B cell (primary cell): Measurements from ENCODE around the gene UBR7. TPM values are rescaled to one million over a fixed set of nuclear protein-coding genes. Genes with fewer than 3 reads are reported as not detected.
"Not testable (repeated sequence)": the region's sequence is repeated elsewhere in the genome, so short reads cannot be mapped to it uniquely, and the experiment has no call there.

Experiments used
- ATAC-seq: fragments of 200-7000 bp; cut with Tn5 transposase; one replicate; pipeline ENCODE4 v1.10.0; 2021; ENCODE audit warnings: low read depth, mild to moderate bottlenecking, moderate number of reproducible peaks, moderate library complexity
- CTCF ChIA-PET: fragments of 350-600 bp; sonication (Branson Sonifier 250); formaldehyde crosslinking; loops from one replicate; lab custom pipeline; 2021; ENCODE audit warnings: antibody characterized with exemption, inconsistent platforms; lab: Charles Lee
- POLR2A ChIA-PET: fragments of 350-600 bp; sonication (Branson Sonifier 250); formaldehyde crosslinking; loops from one replicate; lab custom pipeline; 2021; ENCODE audit warnings: antibody characterized with exemption; lab: Charles Lee
- DNase-seq: peaks from one replicate; pipeline ENCODE4 v3.0.0; 2013
- H2AFZ ChIP-seq: 2 replicates; pipeline ENCODE4 v1.6.1; 2012; ENCODE audit warnings: mild to moderate bottlenecking, low read depth, low read length; ENCODE audit not compliant: insufficient read depth, poor library complexity, severe bottlenecking
- H3K27ac ChIP-seq, 2 donors: 1 replicate in 1 of 2; 2 replicates in 1 of 2; pipeline ENCODE4 v1.5.1; 2012 to 2013; ENCODE audit warnings: low read length in 2 of 2, mild to moderate bottlenecking in 2 of 2, moderate library complexity in 1 of 2
- H3K27me3 ChIP-seq, 4 experiments: fragments of 200-600 bp in 1 of 4; sonication (generic) in 1 of 4; replicated peaks in 1 of 4; 1 replicate in 2 of 4; 2 replicates in 2 of 4; pipeline versions ENCODE4 v1.6.1 to v1.7.0; 2013 to 2016; ENCODE audit warnings: low read length in 3 of 4, mild to moderate bottlenecking in 2 of 4, mixed read lengths in 1 of 4, moderate library complexity in 1 of 4; ENCODE audit not compliant: insufficient read depth in 4 of 4, control insufficient read depth in 3 of 4; ENCODE audit errors: control extremely low read depth in 1 of 4
- H3K36me3 ChIP-seq, 2 experiments: replicated peaks in 1 of 2; 1 replicate in 1 of 2; 2 replicates in 1 of 2; pipeline versions ENCODE4 v1.6.1 to v1.7.1; 2013; ENCODE audit warnings: low read length in 1 of 2; ENCODE audit not compliant: insufficient read depth in 2 of 2, control insufficient read depth in 1 of 2; ENCODE audit errors: control extremely low read depth in 1 of 2, extremely low read depth in 1 of 2
- H3K4me1 ChIP-seq, 2 donors: fragments of 200-600 bp in 1 of 2; sonication (generic) in 1 of 2; 1 replicate in 1 of 2; 2 replicates in 1 of 2; pipeline versions ENCODE4 v1.5.1 to v1.6.1; 2013 to 2017; ENCODE audit warnings: low read length in 2 of 2; ENCODE audit not compliant: control insufficient read depth in 2 of 2, insufficient read depth in 2 of 2
- H3K4me2 ChIP-seq: replicated peaks from 2 replicates; pipeline ENCODE3; 2012; ENCODE audit warnings: mild to moderate bottlenecking, low read depth, low read length; ENCODE audit not compliant: poor library complexity, severe bottlenecking
- H3K4me3 ChIP-seq, 5 experiments: fragments of 200-600 bp in 1 of 5; sonication (generic) in 1 of 5; 1 replicate in 3 of 5; 2 replicates in 2 of 5; pipeline versions ENCODE4 v1.5.1 to v1.7.0; 2011 to 2016; ENCODE audit warnings: low read length in 4 of 5, mild to moderate bottlenecking in 4 of 5, low read depth in 2 of 5, control low read depth in 1 of 5, moderate library complexity in 1 of 5; ENCODE audit not compliant: insufficient read depth in 1 of 5; ENCODE audit errors: control extremely low read depth in 1 of 5, extremely low read depth in 1 of 5
- H3K79me2 ChIP-seq: fragments of 200-600 bp; sonication (generic); one replicate; pipeline ENCODE4 v1.6.0; 2016; ENCODE audit warnings: low read length; ENCODE audit not compliant: control insufficient read depth, insufficient read depth
- H3K9ac ChIP-seq: fragments of 200-600 bp; sonication (generic); 2 replicates; pipeline ENCODE4 v1.6.1; 2017; ENCODE audit warnings: mild to moderate bottlenecking, low read length, moderate library complexity
- H3K9me3 ChIP-seq, 3 donors: one replicate each; pipeline versions ENCODE4 v1.6.1 to v1.7.1; 2013; ENCODE audit warnings: low read length in 2 of 3; ENCODE audit not compliant: control insufficient read depth in 2 of 3, insufficient read depth in 1 of 3; ENCODE audit errors: control extremely low read depth in 1 of 3
- H4K20me1 ChIP-seq: 2 replicates; pipeline ENCODE4 v1.6.0; 2012; ENCODE audit warnings: mild to moderate bottlenecking, low read length; ENCODE audit not compliant: insufficient read depth, control insufficient read depth, poor library complexity, severe bottlenecking
- H3K27ac Mint-ChIP-seq: one replicate; pipeline ENCODE4 v1.8.0; 2021; ENCODE audit warnings: mixed read lengths
- H3K27me3 Mint-ChIP-seq: one replicate; pipeline ENCODE4 v1.8.0; 2021; ENCODE audit warnings: mixed read lengths
- H3K4me1 Mint-ChIP-seq: one replicate; pipeline ENCODE4 v1.8.0; 2021; ENCODE audit warnings: mixed read lengths
- H3K4me3 Mint-ChIP-seq: one replicate; pipeline ENCODE4 v1.8.0; 2021; ENCODE audit warnings: mixed read lengths
- H3K9me3 Mint-ChIP-seq: one replicate; pipeline ENCODE4 v1.8.0; 2022; ENCODE audit warnings: mixed read lengths; ENCODE audit not compliant: insufficient read depth
- EZH2 ChIP-seq: IDR thresholded peaks from 2 replicates; pipeline ENCODE4 v1.6.1; 2012; ENCODE audit warnings: borderline replicate concordance, low read depth, mild to moderate bottlenecking, moderate library complexity, low read length; ENCODE audit not compliant: insufficient read depth, poor library complexity, severe bottlenecking
- WGBS: methylation state at CpG from one replicate; pipeline ENCODE4 v1.1.5; 2013; ENCODE audit warnings: missing lambda C conversion rate; ENCODE audit not compliant: insufficient coverage; 5-methylcytosine and 5-hydroxymethylcytosine counted together
- intact Hi-C: fragments of 100-400 bp; cut with micrococcal nuclease; formaldehyde crosslinking; loops from one replicate; pipeline ENCODE4 v1.10.0; 2022
- polyA plus RNA-seq: library from polyadenylated mRNA; depleted of rRNA; stranded (reverse); fragments of >200 nt; gene quantifications from 2 replicates; pipeline ENCODE4 v1.2.3, GENCODE V29; 2012
- total RNA-seq, 2 donors: library from RNA; stranded (reverse); fragments of 120-200 nt in 1 of 2; gene quantifications; 1 replicate in 1 of 2; 2 replicates in 1 of 2; pipeline versions ENCODE4 v1.2.3 to v1.2.4, GENCODE V29; 2013 to 2022
- TF ChIP-seq, protein P1 (sequence below): fragments of 200-600 bp; IDR thresholded peaks from one replicate; pipeline ENCODE4 v1.8.0; 2022; ENCODE audit warnings: antibody characterized with exemption, mild to moderate bottlenecking

Gene UBR7
- total and polyA plus RNA-seq, 2 donors (not counting 1 experiment from before 2014, with no cell fraction given) = 11.3 to 17.3 TPM

DNA sequence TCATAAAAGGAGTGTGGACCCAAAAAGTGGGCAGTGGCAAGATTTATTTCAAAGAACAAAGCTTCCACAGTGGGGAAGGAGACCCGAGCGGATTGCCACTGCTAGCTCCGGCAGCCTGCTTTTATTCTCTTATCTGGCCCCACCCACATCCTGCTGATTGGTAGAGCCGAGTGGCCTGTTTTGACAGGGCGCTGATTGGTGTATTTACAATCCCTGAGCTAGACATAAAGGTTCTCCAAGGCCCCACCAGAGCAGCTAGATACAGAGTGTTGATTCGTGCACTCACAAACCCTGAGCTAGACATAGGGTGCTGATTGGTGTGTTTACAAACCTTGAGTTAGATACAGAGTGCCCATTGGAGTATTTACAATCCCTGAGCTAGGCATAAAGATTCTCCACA, 37.4 kb upstream of the UBR7 start:
- H3K4me3 ChIP-seq, H3K36me3 ChIP-seq, H3K27ac ChIP-seq, H3K27me3 ChIP-seq, H3K4me2 ChIP-seq, H2AFZ ChIP-seq, H3K9ac ChIP-seq, H3K79me2 ChIP-seq, intact Hi-C loops, DNase-seq, POLR2A ChIA-PET, H3K4me3 Mint-ChIP-seq, H3K9me3 ChIP-seq, H3K4me1 ChIP-seq, H3K27ac Mint-ChIP-seq, H3K4me1 Mint-ChIP-seq, ATAC-seq, H3K27me3 Mint-ChIP-seq, H3K9me3 Mint-ChIP-seq, H4K20me1 ChIP-seq: not testable (repeated sequence)
- CTCF ChIA-PET = interaction anchor here (2.8 kb wide), 1 partner anchor 57 kb away, joined by 8 read pairs; no protein-coding TSS in a partner anchor
- WGBS = 100% methylated on average over 1 of the region's 6 CpGs

DNA sequence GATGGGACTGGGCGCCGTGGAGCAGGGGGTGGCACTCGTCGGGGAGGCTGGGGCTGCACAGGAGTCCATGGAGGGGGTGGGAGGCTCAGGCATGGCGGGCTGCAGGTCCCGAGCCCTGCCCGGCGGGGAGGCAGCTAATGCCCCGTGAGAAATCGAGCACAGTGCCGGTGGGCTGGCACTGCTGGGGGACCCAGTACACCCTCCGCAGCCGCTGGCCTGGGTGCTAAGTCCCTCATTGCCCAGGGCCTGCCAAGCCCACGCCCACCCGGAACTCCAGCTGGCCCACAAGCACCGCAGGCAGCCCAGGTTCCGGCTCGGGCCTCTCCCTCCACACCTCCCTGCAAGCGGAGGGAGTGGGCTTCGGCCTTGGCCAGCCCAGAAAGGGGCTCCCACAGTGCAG, 36.9 kb upstream of the UBR7 start:
- CTCF ChIA-PET, H3K4me3 ChIP-seq, H3K4me1 ChIP-seq, H3K27me3 Mint-ChIP-seq, ATAC-seq, H3K9me3 ChIP-seq, POLR2A ChIA-PET, H3K4me2 ChIP-seq, H3K9me3 Mint-ChIP-seq, H3K9ac ChIP-seq, H3K27me3 ChIP-seq, H3K79me2 ChIP-seq, H3K4me1 Mint-ChIP-seq, H3K27ac Mint-ChIP-seq, H3K27ac ChIP-seq, H3K36me3 ChIP-seq, H4K20me1 ChIP-seq, H3K4me3 Mint-ChIP-seq, intact Hi-C loops, H2AFZ ChIP-seq, DNase-seq: not testable (repeated sequence)
- WGBS = 97% methylated on average over 19 of the region's 20 CpGs

DNA sequence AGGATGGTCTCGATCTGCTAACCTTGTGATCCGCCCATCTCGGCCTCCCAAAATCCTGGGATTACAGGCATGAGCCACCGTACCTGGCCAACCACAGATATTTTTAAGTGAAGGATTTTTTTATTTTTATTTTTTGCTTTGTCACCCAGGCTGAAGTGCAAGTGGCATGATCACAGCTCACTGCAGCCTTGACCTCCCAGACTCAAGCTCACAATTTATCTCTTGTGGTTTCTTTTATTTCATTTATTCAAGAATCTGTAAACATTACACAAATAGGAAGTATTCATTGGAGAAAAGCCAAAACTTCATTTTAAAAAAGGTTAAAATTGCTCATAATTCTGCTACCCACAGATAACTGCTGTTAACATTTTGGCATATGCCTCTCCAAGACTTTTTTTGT, 35.7 kb upstream of the UBR7 start:
- no peak overlapping the region for H3K27ac Mint-ChIP-seq
- TF ChIP-seq, protein P1, sequence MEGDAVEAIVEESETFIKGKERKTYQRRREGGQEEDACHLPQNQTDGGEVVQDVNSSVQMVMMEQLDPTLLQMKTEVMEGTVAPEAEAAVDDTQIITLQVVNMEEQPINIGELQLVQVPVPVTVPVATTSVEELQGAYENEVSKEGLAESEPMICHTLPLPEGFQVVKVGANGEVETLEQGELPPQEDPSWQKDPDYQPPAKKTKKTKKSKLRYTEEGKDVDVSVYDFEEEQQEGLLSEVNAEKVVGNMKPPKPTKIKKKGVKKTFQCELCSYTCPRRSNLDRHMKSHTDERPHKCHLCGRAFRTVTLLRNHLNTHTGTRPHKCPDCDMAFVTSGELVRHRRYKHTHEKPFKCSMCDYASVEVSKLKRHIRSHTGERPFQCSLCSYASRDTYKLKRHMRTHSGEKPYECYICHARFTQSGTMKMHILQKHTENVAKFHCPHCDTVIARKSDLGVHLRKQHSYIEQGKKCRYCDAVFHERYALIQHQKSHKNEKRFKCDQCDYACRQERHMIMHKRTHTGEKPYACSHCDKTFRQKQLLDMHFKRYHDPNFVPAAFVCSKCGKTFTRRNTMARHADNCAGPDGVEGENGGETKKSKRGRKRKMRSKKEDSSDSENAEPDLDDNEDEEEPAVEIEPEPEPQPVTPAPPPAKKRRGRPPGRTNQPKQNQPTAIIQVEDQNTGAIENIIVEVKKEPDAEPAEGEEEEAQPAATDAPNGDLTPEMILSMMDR = no peak
- TF ChIP-seq EZH2 = no peak
- intact Hi-C loops = no loop called here
- no peaks in the 10 kb centered on the region for H3K79me2 ChIP-seq
- WGBS = 96% methylated on average over 3 of the region's 4 CpGs
- no peaks in the 10 kb centered on the region for H3K27me3 Mint-ChIP-seq
- DNase-seq (no peak), ATAC-seq (no peak)
- H2AFZ ChIP-seq = no peak overlapping the region
- H4K20me1 ChIP-seq = no peaks in the 10 kb centered on the region
- no peak overlapping the region for H3K4me2 ChIP-seq
- H3K9me3 Mint-ChIP-seq = no peaks in the 10 kb centered on the region
- no peaks in the 10 kb centered on the region for H3K4me1 Mint-ChIP-seq
- no peak overlapping the region for H3K9ac ChIP-seq
- H3K4me3 Mint-ChIP-seq = no peak overlapping the region
- no peaks in the 10 kb centered on the region for H3K36me3 ChIP-seq
- CTCF ChIA-PET = no interaction called here
- no peaks in the 10 kb centered on the region for H3K9me3 ChIP-seq
- no peak overlapping the region for H3K4me3 ChIP-seq
- H3K27ac ChIP-seq = no peak overlapping the region
- no peaks in the 10 kb centered on the region for H3K27me3 ChIP-seq
- POLR2A ChIA-PET = no interaction called here
- no peaks in the 10 kb centered on the region for H3K4me1 ChIP-seq
